ENCODE results near the gene SSTR5. TPM values are rescaled to one million over a fixed set of nuclear protein-coding genes. Genes with fewer than 3 reads are reported as not detected.
"Not testable (repeated sequence)": the region's sequence is repeated elsewhere in the genome, so short reads cannot be mapped to it uniquely, and the experiment has no call there.

Gene SSTR5
- total RNA-seq, result 0.32 TPM
- polyA plus RNA-seq, result 0.20 TPM

- H3K4me1 ChIP-seq (ENCODE audit: insufficient read depth), result no peaks in the 10 kb centered on the region
- 6% methylated on average over 58 of the region's 59 CpGs for WGBS
Observed at GRCh38 chr16:1072526-1073261, at the start of gene SSTR5. TSS of gene SSTR5 (plus strand) at chr16:1072747. CDS start at chr16:1078869, 6,122 bp downstream.

DNA sequence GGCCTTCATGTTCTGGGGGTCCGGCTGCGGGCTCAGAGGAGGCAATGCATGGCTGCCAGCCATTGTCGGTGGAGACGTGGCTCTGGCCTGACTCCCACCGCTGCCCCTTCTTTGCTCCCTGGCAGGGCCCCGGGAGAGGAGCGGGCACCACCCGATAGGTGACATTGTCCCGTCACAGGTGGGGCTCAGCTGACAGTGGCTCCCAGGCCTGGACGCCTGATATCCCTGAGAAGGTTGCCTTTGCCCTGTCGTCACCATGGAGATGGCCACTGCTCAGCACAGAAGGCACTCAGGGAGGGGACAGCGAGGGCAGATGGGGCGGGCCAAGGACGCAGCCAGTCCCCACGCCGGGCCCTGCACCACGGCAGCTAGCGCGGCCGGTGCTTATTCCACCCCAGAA is 48.4 kb upstream of the SSTR5 start:
- 82% methylated on average over 20 of the region's 20 CpGs for WGBS
- H3K4me1 ChIP-seq (ENCODE audit: insufficient read depth), result no peaks in the 10 kb centered on the region
- no peak for DNase-seq (ENCODE audit: extremely low spot score)
- no peak overlapping the region for H3K4me3 ChIP-seq (ENCODE audit: low read depth, low read length)
- H3K36me3 ChIP-seq (ENCODE audit: insufficient read depth), result no peaks in the 10 kb centered on the region
- H3K27ac ChIP-seq (ENCODE audit: low read depth), result no peak overlapping the region

More at GRCh38 chr16:1072526-1073261, at the start of gene SSTR5:
- no peak for DNase-seq (ENCODE audit: extremely low spot score)
- H3K27ac ChIP-seq (ENCODE audit: low read depth), result no peak within 1 kb of the TSS
- no peaks in the 10 kb centered on the region for H3K36me3 ChIP-seq (ENCODE audit: insufficient read depth)
- no peak within 1 kb of the TSS for H3K4me3 ChIP-seq (ENCODE audit: low read depth, low read length)

DNA sequence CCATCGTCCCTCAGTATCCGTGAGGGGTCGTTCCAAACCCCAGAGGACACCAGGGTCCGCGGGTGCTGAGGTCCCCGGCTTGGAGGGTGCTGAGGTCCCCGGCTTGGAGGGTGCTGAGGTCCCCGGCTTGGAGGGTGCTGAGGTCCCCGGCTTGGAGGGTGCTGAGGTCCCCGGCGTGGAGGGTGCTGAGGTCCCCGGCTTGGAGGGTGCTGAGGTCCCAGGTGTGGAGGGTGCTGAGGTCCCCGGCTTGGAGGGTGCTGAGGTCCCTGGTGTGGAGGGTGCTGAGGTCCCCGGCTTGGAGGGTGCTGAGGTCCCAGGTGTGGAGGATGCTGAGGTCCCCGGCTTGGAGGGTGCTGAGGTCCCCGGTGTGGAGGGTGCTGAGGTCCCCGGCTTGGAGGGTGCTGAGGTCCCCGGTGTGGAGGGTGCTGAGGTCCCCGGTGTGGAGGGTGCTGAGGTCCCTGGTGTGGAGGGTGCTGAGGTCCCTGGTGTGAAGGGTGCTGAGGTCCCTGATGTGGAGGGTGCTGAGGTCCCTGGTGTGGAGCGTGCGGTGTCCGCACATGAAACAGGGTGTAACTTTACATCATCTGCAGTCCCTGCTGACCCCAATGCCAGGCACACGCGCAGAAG is 47.3 kb upstream of the SSTR5 start:
- H3K27ac ChIP-seq (ENCODE audit: low read depth); H3K4me3 ChIP-seq (ENCODE audit: low read depth, low read length); H3K4me1 ChIP-seq (ENCODE audit: insufficient read depth); H3K36me3 ChIP-seq (ENCODE audit: insufficient read depth); DNase-seq (ENCODE audit: extremely low spot score): not testable (repeated sequence)
- 71% methylated on average over 24 of the region's 24 CpGs for WGBS

GRCh38 chr16:1026057-1026783 is 46.3 kb upstream of the SSTR5 start:
- H3K27ac ChIP-seq (ENCODE audit: low read depth), result no peak overlapping the region
- WGBS, result 61% methylated on average over 35 of the region's 35 CpGs
- no peaks in the 10 kb centered on the region for H3K36me3 ChIP-seq (ENCODE audit: insufficient read depth)
- H3K4me1 ChIP-seq (ENCODE audit: insufficient read depth), result no peaks in the 10 kb centered on the region
- H3K4me3 ChIP-seq (ENCODE audit: low read depth, low read length), result no peak overlapping the region
- DNase-seq (ENCODE audit: extremely low spot score), result no peak

GRCh38 chr16:1026784-1027500 is 45.6 kb upstream of the SSTR5 start:
- Histone ChIP-seq H3K27ac (ENCODE audit: low read depth) (no peak overlapping the region), H3K36me3 (ENCODE audit: insufficient read depth) (no peaks in the 10 kb centered on the region), H3K4me3 (ENCODE audit: low read depth, low read length) (no peak overlapping the region), H3K4me1 (ENCODE audit: insufficient read depth) (no peaks in the 10 kb centered on the region)
- no peak for DNase-seq (ENCODE audit: extremely low spot score)
- 90% methylated on average over 27 of the region's 27 CpGs for WGBS

DNA sequence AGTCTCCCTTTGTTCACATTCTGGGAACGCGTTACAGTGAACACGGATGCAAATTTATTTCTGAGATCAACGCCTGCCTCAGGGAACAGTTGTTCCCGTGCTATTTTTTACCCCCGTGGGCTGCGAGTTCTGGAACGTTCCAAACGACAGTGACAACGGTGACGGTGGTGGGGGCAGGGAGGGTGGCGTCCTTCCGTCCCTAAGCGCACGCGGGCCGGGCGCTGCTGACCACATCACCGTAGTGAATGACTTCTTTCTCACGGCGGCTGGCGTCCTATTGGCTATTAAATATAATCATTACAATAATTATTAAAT is 45.1 kb upstream of the SSTR5 start:
- Histone ChIP-seq H3K27ac (ENCODE audit: low read depth) (no peak overlapping the region), H3K4me1 (ENCODE audit: insufficient read depth) (no peaks in the 10 kb centered on the region), H3K36me3 (ENCODE audit: insufficient read depth) (no peaks in the 10 kb centered on the region), H3K4me3 (ENCODE audit: low read depth, low read length) (no peak overlapping the region)
- no peak for DNase-seq (ENCODE audit: extremely low spot score)
- 86% methylated on average over 22 of the region's 22 CpGs for WGBS

DNA sequence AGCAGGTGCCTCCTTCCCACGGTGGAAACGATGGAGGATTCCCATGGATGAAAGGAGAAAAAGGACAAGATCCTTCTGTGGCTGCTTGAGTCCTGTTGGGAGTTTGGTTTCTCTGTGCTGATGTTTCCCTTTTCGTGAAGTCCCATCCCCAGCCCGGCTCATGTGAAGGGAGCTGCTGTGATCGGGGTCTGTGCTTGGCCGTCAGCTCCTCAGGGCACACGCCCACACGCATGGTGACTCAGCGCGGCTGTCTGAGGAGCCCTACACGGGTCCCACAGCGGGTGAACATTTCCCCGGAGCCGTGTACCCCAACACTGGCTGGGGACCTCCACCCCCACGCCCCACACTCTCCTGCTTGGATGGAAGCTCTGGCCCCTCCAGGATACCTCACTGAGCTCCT is 44.5 kb upstream of the SSTR5 start:
- Histone ChIP-seq H3K27ac (ENCODE audit: low read depth) (no peak overlapping the region), H3K4me3 (ENCODE audit: low read depth, low read length) (no peak overlapping the region), H3K4me1 (ENCODE audit: insufficient read depth) (no peaks in the 10 kb centered on the region), H3K36me3 (ENCODE audit: insufficient read depth) (no peaks in the 10 kb centered on the region)
- DNase-seq (ENCODE audit: extremely low spot score), result no peak
- WGBS, result 51% methylated on average over 15 of the region's 15 CpGs

DNA sequence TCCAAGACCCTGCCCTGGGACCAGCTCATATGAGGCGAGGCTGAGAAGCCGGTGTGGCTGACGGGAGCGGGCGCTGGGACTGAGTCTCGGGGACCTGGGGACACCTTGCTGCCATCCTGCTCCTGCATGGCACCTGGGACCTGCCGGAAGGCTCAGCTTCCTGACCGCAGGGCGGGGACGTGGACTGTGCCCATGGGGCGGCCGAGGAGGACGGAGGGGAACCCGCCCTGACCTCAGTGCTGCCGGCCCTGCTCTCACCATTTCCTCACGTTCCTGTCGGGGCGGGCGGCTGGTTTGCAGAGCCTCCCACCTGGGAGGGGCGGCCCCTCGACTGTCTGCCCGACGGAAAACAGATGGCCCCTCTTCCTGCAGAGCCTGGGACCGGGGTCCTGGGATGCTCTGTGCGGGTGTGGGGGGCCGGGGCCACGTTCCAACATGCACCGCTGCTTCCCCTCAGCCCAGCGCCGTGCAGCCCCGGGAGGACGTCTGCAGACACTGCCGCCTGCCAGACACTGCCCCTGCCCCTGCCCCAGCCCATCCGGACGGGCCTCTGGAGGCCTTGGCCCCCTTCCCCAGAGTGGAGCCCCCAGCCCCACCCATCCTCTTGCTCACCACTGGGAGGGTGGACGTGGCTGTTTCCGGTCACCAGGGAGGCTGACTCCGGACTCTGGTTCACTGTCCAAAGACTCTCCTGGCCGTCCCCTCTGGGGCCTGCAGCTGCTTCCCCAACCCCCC is 43.9 kb upstream of the SSTR5 start:
- DNase-seq (ENCODE audit: extremely low spot score), result no peak
- no peak overlapping the region for H3K4me3 ChIP-seq (ENCODE audit: low read depth, low read length)
- WGBS, result 29% methylated on average over 39 of the region's 39 CpGs
- no peaks in the 10 kb centered on the region for H3K4me1 ChIP-seq (ENCODE audit: insufficient read depth)
- no peaks in the 10 kb centered on the region for H3K36me3 ChIP-seq (ENCODE audit: insufficient read depth)
- H3K27ac ChIP-seq (ENCODE audit: low read depth), result no peak overlapping the region

DNA sequence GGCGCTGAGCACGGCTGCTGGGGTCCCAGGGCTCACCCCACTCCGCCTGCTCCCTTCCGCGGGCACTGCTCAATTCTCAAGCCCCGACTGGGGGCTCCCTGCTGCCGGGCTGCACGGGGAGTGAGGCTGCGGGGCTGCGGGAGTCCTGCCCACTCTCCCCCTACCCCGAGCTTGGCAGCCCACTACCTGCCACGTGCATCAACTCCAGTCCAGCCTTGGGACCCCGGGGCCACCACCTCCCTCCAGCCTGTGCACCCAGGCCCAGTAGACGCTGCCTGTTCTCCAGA is 43.3 kb upstream of the SSTR5 start:
- no peak overlapping the region for H3K27ac ChIP-seq (ENCODE audit: low read depth)
- no peak for DNase-seq (ENCODE audit: extremely low spot score)
- WGBS, result 50% methylated on average over 14 of the region's 14 CpGs
- no peaks in the 10 kb centered on the region for H3K36me3 ChIP-seq (ENCODE audit: insufficient read depth)
- H3K4me3 ChIP-seq (ENCODE audit: low read depth, low read length), result no peak overlapping the region
- no peaks in the 10 kb centered on the region for H3K4me1 ChIP-seq (ENCODE audit: insufficient read depth)

DNA sequence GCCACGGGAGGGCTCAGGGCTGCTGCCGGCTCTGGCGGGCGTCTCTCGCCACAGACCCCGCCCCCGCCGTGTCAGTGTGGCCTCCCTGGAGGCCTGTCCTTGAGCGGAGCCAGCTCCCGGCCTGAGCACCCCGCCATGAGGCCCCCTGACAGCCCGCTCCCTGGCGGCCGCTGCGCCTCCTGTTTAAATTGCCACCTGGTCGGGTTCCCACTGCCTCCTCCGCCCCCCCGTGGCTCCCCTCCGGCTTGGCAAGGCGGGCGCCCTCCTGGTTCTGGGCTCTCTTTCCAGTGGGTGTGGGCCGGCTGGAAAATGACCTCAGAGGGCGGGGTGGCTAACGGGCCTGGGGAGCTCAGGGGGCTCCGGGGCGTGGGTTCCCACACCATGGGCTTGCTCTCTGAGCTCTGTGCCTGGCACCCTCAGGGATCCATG is 42.1 kb upstream of the SSTR5 start:
- H3K4me1 ChIP-seq (ENCODE audit: insufficient read depth), result no peaks in the 10 kb centered on the region
- DNase-seq (ENCODE audit: extremely low spot score), result no peak
- no peaks in the 10 kb centered on the region for H3K36me3 ChIP-seq (ENCODE audit: insufficient read depth)
- 20% methylated on average over 26 of the region's 26 CpGs for WGBS
- H3K4me3 ChIP-seq (ENCODE audit: low read depth, low read length), result no peak overlapping the region
- no peak overlapping the region for H3K27ac ChIP-seq (ENCODE audit: low read depth)

GRCh38 chr16:1031666-1032065 is 40.9 kb upstream of the SSTR5 start:
- H3K36me3 ChIP-seq (ENCODE audit: insufficient read depth), result no peaks in the 10 kb centered on the region
- no peak for DNase-seq (ENCODE audit: extremely low spot score)
- 91% methylated on average over 17 of the region's 17 CpGs for WGBS

DNA sequence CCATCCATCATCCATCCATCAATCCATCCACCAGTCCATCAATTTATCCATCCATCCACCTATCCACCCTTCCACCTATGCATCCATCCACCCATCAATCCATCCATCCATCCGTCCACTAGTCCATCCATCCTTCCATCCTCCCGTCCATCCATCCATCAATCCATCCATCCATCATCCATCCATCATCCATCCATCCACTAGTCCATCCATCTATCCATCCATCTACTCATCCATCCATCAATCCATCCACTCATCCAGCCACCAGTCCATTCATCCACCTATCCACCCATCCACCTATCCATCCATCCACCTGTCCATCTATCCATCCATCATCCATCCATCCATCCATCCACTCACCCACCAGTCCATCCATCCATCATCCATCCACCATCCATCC is 39.9 kb upstream of the SSTR5 start:
- Histone ChIP-seq H3K4me1 (ENCODE audit: insufficient read depth) (no peaks in the 10 kb centered on the region), H3K36me3 (ENCODE audit: insufficient read depth) (no peaks in the 10 kb centered on the region), H3K27ac (ENCODE audit: low read depth) (no peak overlapping the region), H3K4me3 (ENCODE audit: low read depth, low read length) (no peak overlapping the region)
- no peak for DNase-seq (ENCODE audit: extremely low spot score)
- WGBS, result 92% methylated on average over 2 of the region's 2 CpGs

More at GRCh38 chr16:1031666-1032065, 40.9 kb upstream of the SSTR5 start:
- Histone ChIP-seq H3K27ac (ENCODE audit: low read depth) (no peak overlapping the region), H3K4me3 (ENCODE audit: low read depth, low read length) (no peak overlapping the region), H3K4me1 (ENCODE audit: insufficient read depth) (no peaks in the 10 kb centered on the region)

GRCh38 chr16:1033128-1033679 is 39.3 kb upstream of the SSTR5 start:
- no peaks in the 10 kb centered on the region for H3K36me3 ChIP-seq (ENCODE audit: insufficient read depth)
- DNase-seq (ENCODE audit: extremely low spot score), result no peak
- WGBS, result 98% methylated on average over 3 of the region's 3 CpGs
- H3K4me3 ChIP-seq (ENCODE audit: low read depth, low read length), result no peak overlapping the region
- H3K27ac ChIP-seq (ENCODE audit: low read depth), result no peak overlapping the region
- no peaks in the 10 kb centered on the region for H3K4me1 ChIP-seq (ENCODE audit: insufficient read depth)
